Measurements from ENCODE around the gene CPN2.

Gene CPN2

GRCh38 chr3:194340757-194341400 lies 10.2 kb downstream of the CPN2 start:
- TF ChIP-seq PPARA (CRISPR knock-in tag; IDR thresholded peaks at IDR 0.05; ENCODE audit: borderline replicate concordance) (no peak), RARB (CRISPR knock-in tag; IDR thresholded peaks at IDR 0.05) (no peak), ESRRG (CRISPR knock-in tag; IDR thresholded peaks at IDR 0.05) (no peak), TCF4 (CRISPR knock-in tag; IDR thresholded peaks at IDR 0.05; ENCODE audit: borderline replicate concordance) (no peak), TOX (CRISPR knock-in tag; IDR thresholded peaks at IDR 0.05; ENCODE audit: borderline replicate concordance) (no peak), ZNF70 (CRISPR knock-in tag; IDR thresholded peaks at IDR 0.05) (no peak)
- TF ChIP-seq, protein P1, sequence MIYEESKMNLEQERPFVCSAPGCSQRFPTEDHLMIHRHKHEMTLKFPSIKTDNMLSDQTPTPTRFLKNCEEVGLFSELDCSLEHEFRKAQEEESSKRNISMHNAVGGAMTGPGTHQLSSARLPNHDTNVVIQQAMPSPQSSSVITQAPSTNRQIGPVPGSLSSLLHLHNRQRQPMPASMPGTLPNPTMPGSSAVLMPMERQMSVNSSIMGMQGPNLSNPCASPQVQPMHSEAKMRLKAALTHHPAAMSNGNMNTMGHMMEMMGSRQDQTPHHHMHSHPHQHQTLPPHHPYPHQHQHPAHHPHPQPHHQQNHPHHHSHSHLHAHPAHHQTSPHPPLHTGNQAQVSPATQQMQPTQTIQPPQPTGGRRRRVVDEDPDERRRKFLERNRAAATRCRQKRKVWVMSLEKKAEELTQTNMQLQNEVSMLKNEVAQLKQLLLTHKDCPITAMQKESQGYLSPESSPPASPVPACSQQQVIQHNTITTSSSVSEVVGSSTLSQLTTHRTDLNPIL (CRISPR knock-in tag; IDR thresholded peaks at IDR 0.05; ENCODE audit: low read depth), result no peak
- TF ChIP-seq, protein P2, sequence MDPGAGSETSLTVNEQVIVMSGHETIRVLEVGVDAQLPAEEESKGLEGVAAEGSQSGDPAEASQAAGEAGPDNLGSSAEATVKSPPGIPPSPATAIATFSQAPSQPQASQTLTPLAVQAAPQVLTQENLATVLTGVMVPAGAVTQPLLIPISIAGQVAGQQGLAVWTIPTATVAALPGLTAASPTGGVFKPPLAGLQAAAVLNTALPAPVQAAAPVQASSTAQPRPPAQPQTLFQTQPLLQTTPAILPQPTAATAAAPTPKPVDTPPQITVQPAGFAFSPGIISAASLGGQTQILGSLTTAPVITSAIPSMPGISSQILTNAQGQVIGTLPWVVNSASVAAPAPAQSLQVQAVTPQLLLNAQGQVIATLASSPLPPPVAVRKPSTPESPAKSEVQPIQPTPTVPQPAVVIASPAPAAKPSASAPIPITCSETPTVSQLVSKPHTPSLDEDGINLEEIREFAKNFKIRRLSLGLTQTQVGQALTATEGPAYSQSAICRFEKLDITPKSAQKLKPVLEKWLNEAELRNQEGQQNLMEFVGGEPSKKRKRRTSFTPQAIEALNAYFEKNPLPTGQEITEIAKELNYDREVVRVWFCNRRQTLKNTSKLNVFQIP (CRISPR knock-in tag; IDR thresholded peaks at IDR 0.05; ENCODE audit: borderline replicate concordance, low read depth), result no peak
- ATAC-seq, result no peak

- TF ChIP-seq ARNTL (CRISPR knock-in tag; IDR thresholded peaks at IDR 0.05; ENCODE audit: borderline replicate concordance, low read depth) (no peak), ISL1 (CRISPR knock-in tag; IDR thresholded peaks at IDR 0.05) (no peak), SNAI2 (CRISPR knock-in tag; IDR thresholded peaks at IDR 0.05) (no peak), ZFP3 (CRISPR knock-in tag; IDR thresholded peaks at IDR 0.05) (no peak), PPARA (CRISPR knock-in tag; IDR thresholded peaks at IDR 0.05; ENCODE audit: borderline replicate concordance) (no peak)
- TF ChIP-seq, protein P1 (CRISPR knock-in tag; IDR thresholded peaks at IDR 0.05; ENCODE audit: low read depth), result no peak
- ATAC-seq, result no peak
Measured at GRCh38 chr3:194339840-194340239, 11.3 kb downstream of the CPN2 start.

- ATAC-seq, result no peak
- TF ChIP-seq ZNF70 (CRISPR knock-in tag; IDR thresholded peaks at IDR 0.05) (no peak), OSR1 (CRISPR knock-in tag; IDR thresholded peaks at IDR 0.05) (no peak), TOX (CRISPR knock-in tag; IDR thresholded peaks at IDR 0.05; ENCODE audit: borderline replicate concordance) (no peak), ZC3H10 (CRISPR knock-in tag; IDR thresholded peaks at IDR 0.05) (no peak), ISL1 (CRISPR knock-in tag; IDR thresholded peaks at IDR 0.05) (no peak), ZNF8 (CRISPR knock-in tag; IDR thresholded peaks at IDR 0.05) (no peak), ZFP30 (CRISPR knock-in tag; IDR thresholded peaks at IDR 0.05) (no peak), ZFP3 (CRISPR knock-in tag; IDR thresholded peaks at IDR 0.05) (no peak), TSHZ2 (CRISPR knock-in tag; IDR thresholded peaks at IDR 0.05) (no peak), PPARA (CRISPR knock-in tag; IDR thresholded peaks at IDR 0.05; ENCODE audit: borderline replicate concordance) (no peak), ZNF565 (CRISPR knock-in tag; conservative IDR thresholded peaks at IDR 0.05; ENCODE audit: low read depth) (no peak), ARNTL (CRISPR knock-in tag; IDR thresholded peaks at IDR 0.05; ENCODE audit: borderline replicate concordance, low read depth) (no peak), BACH2 (CRISPR knock-in tag; IDR thresholded peaks at IDR 0.05; ENCODE audit: borderline replicate concordance) (no peak)
- TF ChIP-seq, protein P1 (CRISPR knock-in tag; IDR thresholded peaks at IDR 0.05; ENCODE audit: low read depth), result no peak
- TF ChIP-seq, protein P3, sequence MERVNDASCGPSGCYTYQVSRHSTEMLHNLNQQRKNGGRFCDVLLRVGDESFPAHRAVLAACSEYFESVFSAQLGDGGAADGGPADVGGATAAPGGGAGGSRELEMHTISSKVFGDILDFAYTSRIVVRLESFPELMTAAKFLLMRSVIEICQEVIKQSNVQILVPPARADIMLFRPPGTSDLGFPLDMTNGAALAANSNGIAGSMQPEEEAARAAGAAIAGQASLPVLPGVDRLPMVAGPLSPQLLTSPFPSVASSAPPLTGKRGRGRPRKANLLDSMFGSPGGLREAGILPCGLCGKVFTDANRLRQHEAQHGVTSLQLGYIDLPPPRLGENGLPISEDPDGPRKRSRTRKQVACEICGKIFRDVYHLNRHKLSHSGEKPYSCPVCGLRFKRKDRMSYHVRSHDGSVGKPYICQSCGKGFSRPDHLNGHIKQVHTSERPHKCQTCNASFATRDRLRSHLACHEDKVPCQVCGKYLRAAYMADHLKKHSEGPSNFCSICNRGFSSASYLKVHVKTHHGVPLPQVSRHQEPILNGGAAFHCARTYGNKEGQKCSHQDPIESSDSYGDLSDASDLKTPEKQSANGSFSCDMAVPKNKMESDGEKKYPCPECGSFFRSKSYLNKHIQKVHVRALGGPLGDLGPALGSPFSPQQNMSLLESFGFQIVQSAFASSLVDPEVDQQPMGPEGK (CRISPR knock-in tag; IDR thresholded peaks at IDR 0.05; ENCODE audit: borderline replicate concordance), result no peak
Measured at GRCh38 chr3:194339356-194339755, 11.8 kb downstream of the CPN2 start.
